ENCODE measurements around the gene CFLAR.
"Not testable (repeated sequence)": the region's sequence is repeated elsewhere in the genome, so short reads cannot be mapped to it uniquely, and the experiment has no call there.

The CFLAR gene

DNA sequence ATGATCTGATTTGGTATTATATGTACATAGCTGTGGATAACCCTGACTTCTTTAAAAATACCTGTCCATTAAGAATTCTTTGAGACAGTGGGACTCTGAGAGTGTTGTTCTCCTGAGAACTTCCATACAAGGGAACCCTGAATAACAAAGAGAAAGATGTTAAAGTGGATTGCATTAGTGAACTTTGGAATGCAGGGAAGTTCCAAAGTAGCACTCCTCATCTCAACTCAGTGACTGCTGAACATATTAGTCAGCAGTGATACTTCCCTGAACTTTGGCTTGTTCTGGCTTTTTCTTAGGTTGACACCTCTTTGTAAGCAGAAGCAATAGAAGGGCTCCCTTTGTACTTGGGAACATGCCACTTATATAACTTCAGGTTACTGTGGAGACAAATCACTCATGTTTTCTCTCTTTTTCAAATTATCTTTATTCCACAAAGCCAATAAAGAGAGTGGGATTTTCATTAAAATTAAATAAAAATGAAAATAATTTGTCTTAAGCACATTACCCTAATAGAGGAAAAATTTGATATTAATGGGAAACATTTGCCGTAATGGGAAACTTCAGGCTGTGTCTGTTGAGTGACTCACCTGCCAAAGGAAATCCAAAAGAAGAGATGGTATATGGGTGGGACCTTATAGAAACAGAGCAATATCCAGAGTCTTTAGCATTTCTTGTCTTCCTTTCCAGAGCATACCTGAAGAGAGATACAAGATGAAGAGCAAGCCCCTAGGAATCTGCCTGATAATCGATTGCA, 33.3 kb downstream of the CFLAR start:
- DNase-seq (ENCODE audit: low read depth, low spot score) = no peak

DNA sequence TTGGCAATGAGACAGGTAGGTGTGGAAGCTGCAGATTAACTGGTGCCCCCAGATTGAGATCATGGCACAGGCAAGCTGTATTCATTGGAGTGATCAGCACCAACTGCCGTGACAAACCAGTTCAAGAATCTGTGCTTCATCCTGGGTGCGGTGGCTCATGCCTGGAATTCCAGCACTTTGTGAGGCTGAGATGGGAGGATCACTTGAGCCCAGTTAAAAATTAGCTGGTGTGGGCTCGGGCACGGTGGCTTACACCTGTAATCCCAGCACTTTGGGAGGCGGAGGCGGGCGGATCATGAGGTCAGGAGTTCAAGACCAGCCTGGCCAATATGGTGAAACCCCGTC, 33.8 kb downstream of the CFLAR start:
- DNase-seq (ENCODE audit: low read depth, low spot score) = not testable (repeated sequence)

DNA sequence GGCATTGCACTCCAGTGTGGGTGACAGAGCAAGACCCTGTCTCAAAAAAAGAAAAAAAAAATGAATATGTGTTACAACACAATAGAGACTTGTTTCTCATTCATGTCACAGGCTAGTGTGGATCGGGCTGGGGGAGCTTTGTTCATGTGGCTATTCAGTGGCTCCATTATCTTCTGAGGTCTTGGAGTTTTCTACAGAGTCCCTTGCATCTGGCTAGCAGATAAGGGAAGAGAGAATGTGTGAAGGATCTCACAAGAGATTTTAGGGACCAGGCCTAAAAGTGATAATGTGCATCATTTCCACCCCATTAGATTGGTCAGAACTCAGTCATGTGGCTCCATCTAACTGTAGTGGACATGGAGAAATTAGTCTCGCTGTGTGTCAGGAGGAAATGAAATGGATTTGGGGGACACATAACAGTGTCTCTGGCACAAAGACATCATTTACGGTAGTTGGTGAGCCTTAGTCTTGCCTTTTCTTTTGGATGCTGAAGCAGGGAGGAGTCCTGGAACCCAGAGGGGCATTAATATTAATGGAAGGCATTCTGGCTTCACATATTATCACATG, 34.6 kb downstream of the CFLAR start:
- no peak for DNase-seq (ENCODE audit: low read depth, low spot score)

DNA sequence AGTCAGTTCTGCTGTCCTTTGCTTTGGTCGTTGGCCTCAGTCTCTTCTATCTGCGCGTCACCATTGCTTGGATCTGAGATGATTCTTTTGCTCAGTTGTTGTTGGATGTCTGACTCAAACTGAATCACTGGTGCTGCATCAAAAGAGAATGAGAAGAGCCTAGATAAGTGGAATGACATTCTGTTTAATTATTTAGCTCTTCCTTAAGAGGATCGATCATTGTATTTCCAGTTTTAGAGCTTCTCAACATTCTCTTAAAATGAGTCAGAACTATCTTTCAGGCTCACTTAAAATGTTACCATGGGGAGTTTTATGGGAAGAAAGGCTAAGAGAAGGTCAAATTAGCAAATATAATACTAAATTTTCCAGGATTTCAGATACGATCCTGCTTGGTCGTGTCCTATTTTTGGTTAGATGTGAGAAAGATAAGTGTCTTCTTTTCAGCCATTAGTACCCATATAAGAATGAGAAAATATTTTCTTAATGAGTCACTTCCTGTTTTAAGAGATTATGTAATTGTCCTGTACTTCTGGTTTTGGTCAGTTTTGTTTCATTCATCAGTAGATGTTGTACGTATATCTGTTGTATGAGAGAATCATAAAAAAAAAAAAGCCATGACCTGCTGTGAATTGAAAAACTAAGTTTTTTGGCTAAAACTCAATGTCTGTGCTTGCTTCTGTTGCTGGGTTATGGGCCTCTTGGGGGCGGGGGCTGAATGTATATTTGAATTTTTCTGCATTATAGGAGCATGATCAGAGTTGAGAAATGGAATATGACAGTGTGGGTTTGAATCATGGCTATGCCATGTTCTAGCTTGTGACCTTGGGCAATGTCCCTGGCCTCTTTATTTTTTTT, 35.4 kb downstream of the CFLAR start:
- DNase-seq (ENCODE audit: low read depth, low spot score) = no peak

DNA sequence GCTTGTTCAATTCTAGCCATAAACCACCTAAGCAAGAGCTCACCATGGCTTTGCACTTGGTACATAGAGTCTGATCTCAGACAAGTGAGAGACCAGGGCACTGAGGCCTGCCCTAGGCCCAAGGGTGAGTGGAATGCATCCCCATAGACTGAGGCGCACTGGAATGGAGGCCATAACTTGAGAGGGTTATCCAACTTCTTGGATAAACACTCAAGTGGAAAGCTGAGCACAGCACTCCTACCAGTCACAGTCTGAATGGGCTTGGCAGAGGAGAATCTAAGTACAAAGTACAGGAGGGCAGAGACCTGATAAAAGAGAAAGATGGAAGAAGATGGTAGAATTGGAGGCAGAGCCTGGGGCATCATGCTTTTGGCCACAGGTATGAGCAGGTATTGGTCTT, 36.6 kb downstream of the CFLAR start:
- DNase-seq (ENCODE audit: low read depth, low spot score) = no peak

DNA sequence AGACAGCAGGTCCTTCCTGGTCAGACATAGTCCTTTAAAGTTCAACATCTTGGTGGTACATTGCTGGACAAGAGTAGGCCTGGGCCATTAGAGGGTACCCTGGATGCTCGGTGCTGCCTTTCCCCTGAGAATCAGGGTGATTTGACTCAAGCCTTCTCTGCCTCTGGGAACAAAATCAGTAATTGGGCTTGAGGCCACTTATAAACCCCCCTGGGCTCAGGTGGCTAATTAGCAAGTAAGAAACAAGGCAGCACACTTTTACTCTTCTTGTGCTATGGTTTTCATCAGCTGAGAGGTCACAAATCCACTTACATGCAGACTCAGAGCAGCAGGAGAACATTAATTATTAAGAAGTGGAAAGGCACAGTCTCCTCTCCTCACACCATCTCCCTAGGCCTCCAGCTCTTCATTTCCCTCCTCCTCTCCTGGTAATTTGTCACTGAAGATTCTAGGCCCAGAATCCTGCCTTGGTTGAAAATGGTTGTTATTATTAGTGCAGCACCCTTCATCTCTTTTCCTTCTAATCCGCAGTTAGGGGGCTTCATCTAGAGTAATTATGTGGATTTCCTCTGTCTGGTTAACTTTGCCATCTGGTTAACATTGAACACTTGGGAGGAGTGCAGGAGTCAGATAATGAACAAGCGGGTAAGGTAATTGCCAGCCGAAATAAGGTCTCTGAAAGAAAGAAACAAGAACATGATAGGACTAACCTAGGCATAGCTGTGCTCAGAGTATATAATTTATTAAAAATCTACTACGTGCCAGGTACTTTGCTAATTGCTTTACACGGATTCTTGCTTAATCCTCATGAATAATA, 37.2 kb downstream of the CFLAR start:
- DNase-seq (ENCODE audit: low read depth, low spot score) = no peak

DNA sequence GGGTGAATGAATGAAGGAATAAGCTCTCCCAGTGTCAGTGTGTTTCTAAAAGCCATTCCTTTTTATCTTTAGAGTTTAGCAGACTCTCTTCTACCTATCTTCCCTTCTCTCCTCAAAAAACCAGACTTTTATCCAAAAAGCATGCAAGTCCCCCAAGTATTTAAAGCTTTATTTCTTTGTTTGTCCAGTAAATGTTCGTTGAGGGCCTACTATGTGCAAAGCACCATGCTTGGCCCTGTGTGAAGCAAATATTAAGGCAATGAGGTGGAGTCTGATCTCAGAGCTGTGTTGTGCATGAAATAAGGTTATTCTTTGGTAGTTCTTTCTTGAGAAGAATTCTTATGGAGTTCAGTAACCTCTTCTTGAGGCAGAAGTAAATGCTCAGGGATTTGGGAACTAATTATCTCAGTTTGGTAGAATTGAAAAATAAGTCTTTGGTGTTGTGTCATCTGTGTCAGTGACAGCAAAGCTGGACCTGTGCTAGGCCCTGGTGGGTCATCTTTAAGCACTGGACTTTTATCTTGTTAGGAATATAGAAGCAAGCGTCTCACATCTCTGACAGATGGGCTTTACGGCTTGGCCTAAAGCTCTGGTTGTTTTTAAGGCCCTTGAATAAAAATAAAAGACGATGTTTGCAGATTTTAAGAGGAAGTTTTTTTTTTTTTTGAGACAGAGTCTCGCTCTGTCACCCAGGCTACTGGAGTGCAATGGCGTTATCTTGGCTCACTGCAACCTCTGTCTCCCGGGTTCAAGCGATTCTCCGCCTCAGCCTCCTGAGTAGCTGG, 38.8 kb downstream of the CFLAR start:
- DNase-seq (ENCODE audit: low read depth, low spot score) = no peak

DNA sequence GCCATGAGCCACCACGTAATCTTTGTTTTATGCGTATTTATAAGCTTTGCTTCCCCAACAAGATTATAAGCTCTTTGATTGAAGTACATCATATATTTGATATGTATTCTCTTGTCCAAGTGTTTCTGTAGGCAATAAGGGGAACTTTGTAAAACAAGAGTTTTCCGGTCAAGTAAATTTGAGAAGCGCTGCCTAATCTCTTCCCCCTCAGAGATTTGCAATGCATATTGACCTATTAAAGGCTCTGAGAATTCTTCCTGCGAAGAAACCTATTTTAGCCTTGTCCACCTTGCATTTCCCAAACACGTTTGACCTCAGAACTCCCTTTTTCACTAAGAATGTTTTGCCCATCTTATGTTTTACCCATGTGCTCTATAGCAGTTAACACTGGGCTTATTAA, 40.1 kb downstream of the CFLAR start:
- DNase-seq (ENCODE audit: low read depth, low spot score) = no peak

DNA sequence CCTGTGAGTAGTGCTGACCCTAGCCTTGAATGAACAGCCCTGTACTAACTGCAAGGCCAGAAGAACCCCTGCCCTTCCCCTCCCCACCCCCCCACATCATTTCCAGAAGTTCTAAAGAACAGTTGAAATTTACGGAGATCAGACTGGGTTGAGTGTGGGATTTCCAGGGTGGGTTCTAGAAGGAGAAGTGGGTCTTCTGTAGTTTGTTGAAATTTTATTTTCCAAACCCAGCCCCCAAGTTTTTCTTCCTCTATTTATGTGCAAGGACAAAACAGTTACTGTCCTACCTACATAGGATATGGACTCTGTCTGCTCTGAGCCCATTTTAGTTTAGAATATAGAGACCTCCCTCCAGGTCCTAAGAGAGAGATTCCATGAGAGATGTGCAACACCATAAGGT, 40.7 kb downstream of the CFLAR start:
- no peak for DNase-seq (ENCODE audit: low read depth, low spot score)

DNA sequence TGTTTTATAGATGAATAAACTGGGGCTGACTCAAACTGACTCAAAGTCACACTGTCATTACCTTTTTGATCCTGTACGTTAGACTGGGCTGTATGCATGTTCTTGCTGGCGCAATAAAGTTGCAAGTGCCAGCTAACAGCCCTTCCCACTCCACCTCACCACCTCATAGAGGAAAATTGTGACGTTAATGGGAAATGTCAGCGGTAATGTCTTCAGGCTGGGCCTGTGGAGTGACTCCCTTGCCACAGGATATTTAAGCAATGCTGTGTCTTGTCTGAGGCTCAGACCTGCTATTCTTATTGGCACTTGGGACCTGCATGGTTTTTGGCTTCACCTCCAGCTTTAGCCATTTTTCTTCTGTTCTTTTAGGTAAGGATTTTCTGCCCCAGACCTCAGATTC, 41.7 kb downstream of the CFLAR start:
- DNase-seq (ENCODE audit: low read depth, low spot score) = no peak

DNA sequence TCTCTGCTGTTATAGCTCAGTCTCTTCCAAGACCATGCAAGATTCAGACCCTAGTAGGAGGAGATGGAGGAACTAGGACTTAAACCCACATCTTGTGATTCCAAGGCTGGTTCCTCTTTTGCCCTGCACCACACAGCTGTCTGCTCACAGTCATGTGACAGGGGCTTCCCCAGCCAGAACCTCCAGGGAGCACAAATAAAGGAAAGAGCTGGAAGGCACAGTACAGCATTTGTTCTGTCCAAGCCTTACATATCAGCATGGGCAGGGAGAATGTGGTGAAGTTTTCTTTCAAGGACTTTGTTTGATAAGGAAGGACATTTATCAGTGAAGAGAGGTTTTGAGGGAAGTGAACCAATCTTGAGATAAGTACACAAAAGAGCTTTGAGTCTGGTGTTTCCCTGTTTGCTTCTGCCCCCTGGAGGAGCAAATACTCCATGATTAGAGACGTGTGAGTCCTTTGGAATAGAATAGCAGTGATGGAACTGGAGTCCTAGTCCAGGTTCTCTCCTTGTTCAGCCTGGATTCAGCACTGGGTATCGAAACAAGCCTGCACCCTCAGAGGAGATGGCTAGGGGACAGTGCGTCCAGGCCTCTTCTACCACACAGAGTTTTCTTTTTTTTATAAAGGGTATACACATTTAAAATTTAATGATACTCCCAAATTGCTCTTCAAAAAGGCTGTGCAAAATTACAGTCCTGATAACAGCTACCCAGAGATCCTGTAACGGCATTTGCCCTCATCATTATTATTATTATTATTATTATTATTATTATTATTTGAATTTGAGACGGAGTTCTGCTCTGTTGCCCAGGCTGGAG, 42.4 kb downstream of the CFLAR start:
- DNase-seq (ENCODE audit: low read depth, low spot score) = no peak

DNA sequence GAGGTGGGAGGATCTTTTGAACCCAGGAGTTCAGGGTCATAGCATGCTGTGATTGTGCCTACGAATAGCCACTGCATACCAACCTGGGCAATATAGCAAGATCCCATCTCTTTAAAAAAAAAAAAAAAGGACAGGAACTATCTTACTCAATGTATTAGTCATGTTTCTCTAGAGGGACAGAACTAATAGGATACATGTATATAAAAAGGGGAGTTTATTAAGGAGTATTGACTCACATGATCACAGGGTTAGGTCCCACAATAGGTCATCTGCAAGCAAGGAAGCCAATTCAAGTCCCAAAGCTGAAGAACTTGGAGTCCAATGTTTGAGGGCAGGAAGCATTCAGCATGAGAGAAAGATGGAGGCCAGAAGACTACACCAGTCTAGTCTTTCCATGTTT, 48.2 kb downstream of the CFLAR start:
- DNase-seq (ENCODE audit: low read depth, low spot score) = no peak

DNA sequence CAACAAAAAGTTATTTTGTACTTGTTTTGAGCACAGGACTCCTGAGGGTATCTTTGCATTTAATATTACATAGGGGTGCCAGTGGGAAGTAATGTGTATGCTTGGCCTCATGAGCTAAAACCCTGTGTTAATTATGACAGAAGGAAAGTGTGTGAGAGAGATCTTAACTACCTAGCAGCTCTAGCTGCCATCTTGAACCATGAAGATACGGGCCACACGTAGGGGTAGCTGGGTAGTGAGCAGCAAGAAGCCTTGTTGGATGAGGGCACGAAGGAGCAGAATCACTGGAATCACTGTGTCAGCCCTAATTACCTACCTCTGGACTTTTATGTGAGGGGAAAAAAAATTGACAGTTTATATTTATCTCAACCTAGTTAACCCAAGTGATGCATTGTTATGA, 51.6 kb downstream of the CFLAR start:
- DNase-seq (ENCODE audit: low read depth, low spot score) = no peak

DNA sequence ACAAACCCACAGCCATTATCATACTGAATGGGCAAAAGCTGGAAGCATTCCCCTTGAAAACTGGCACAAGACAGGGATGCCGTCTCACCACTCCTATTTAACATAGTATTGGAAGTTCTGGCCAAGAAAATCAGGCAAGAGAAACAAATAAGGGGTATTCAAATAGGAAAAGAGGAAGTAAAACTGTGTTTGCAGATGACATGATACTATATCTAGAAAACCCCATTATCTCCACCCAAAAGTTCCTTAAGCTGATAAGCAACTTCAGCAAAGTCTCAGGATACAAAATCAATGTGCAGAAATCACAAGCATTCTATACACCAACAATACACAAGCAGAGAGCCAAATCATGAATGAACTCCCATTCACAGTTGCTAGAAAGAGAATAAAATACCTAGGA, 52.5 kb downstream of the CFLAR start:
- not testable (repeated sequence) for DNase-seq (ENCODE audit: low read depth, low spot score)

DNA sequence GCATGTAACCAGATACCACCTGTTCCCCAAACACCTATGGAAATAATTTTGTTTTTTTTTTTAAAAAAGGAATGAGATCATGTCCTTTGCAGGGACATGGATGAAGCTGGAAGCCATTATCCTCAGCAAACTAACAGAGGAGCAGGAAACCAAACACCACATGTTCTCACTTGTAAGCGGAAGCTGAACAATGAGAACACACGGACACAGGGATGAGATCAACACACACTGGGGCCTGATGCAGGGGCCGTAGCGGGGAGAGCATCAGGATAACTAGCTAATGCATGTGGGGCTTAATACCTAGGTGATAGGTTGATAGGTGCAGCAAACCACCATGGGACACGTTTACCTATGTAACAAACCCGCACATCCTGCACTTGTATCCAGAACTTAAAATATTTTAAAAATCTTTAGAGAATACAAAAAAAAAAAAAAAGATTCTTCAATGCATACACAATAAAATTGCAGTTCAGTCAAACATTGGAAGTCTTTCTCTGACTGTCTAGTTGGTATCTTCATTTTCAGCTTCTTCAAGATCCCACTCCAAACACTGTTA, 55.4 kb downstream of the CFLAR start:
- no peak for DNase-seq (ENCODE audit: low read depth, low spot score)

DNA sequence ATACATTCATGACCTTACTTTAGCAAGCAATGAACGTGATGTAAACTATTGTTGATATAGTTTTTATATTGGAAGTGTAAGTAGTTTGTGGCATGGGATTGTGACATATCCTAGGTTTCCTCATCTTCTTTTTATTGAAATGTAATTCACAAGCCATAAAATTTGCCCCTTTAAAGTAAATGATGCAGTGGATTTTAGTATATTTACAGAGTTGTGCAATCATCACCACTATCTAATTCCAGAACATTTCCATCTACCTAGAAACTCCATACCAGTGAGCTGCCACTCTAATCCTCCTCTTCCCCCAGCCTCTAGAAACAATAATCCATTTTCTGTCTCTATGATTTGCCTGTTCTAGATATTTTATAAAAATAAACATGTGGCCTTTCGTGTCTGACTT, 56.3 kb downstream of the CFLAR start:
- no peak for DNase-seq (ENCODE audit: low read depth, low spot score)

DNA sequence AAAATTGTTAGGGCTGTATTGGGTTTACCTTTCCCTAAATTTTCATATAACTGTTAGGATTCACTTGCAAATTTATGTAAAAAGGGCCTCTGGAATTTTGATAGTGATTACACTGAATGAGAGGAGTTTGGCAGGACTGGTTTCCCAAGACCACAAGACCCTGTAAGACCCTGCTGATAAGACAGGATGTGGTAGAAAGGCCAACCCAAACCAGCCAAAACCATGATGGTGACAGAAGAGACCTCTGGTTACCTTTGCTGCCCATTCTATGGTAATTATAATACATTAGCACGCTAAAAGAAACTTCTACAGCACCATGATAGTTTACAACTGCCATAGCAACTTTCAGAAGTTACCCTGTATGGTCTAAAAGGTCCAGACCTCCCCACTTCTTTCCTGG, 58.7 kb downstream of the CFLAR start:
- DNase-seq (ENCODE audit: low read depth, low spot score) = no peak

DNA sequence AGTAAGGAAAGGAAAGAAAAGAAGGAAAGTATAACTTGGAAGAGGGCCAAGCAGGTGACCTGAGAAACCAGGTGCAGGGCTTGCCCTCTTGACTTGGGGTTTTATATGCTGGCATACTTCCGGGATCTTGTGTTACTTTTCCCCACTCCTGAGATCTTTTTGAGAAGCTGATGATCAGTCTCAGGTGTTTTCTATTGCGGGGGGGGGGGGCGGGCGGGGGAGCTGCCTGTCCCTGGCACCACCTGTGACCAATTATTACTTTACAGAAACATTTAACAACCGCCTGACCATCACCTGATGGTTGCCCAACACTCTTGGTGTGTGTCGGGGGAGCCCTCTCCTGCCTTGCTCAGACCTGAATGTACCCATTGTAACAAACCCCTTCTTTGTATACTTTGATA, 60.1 kb downstream of the CFLAR start:
- no peak for DNase-seq (ENCODE audit: low read depth, low spot score)

DNA sequence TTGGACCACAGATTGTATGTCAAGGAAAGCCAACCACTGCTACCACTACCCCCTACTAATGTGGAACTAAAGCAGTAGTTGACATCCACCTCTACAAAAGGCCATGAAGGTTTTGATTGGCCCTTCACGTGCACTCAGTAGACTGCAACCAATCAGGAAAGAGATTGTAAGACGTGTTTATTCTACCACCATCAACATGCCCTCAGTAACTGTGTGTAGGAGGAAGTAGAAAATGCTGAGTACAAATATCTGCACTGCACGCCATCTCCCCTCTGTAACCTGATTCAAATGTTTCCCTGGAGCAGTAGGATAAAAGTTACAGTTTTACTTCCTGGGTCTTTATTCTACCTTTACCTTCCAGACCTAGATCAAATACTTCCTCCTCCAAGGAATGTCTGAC, 64.0 kb downstream of the CFLAR start:
- no peak for DNase-seq (ENCODE audit: low read depth, low spot score)

Measured in brain pericyte (primary cell).